ENCODE results near the gene UBE2E1.

The UBE2E1 gene

GRCh38 chr3:23805633-23806533, at the start of gene UBE2E1:
Gene UBE2E1, plus strand, starts transcription at chr3:23805955. Its CDS starts 1,315 bp downstream, at chr3:23807270.
- DNase-seq (ENCODE audit: low read depth) = peak; percentile 21
- peak within 1 kb of the TSS; percentile 89 for H3K4me3 ChIP-seq (ENCODE audit: control insufficient read depth, low read depth, low read length)

DNA sequence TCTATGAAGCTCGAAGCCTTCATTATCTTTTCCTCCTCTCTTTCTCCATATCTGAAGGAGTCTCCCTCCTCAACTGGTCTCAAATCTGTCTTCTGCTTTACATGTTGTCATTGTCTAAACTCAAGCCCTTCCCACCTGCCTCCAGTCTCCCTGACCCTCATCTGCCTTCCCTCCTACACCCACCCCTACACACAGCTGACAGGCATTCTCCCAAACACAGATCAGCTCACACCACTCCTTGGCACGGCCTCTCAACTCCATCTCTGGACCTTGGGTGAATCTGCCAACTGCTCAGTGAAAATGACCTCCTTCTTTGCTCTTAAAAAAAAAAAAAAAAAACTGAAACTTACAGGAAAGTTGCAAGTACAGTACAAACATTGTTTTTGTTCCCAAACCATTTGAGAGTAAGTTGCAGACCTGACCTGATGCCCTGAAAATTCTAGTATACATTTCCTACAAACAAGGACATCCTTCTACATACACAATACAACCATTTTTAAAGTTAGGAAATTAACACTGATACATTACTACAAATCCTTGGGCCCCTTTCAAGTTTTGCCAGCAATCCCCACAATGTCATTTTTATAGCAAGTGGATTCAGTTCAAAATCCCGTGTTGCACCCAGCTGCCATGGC, 49.4 kb upstream of the UBE2E1 start:
- H3K4me3 ChIP-seq (ENCODE audit: control insufficient read depth, low read depth, low read length) = no peak overlapping the region
- no peak for DNase-seq (ENCODE audit: low read depth)

More at GRCh38 chr3:23805633-23806533, at the start of gene UBE2E1:
- TF ChIP-seq, protein P1, sequence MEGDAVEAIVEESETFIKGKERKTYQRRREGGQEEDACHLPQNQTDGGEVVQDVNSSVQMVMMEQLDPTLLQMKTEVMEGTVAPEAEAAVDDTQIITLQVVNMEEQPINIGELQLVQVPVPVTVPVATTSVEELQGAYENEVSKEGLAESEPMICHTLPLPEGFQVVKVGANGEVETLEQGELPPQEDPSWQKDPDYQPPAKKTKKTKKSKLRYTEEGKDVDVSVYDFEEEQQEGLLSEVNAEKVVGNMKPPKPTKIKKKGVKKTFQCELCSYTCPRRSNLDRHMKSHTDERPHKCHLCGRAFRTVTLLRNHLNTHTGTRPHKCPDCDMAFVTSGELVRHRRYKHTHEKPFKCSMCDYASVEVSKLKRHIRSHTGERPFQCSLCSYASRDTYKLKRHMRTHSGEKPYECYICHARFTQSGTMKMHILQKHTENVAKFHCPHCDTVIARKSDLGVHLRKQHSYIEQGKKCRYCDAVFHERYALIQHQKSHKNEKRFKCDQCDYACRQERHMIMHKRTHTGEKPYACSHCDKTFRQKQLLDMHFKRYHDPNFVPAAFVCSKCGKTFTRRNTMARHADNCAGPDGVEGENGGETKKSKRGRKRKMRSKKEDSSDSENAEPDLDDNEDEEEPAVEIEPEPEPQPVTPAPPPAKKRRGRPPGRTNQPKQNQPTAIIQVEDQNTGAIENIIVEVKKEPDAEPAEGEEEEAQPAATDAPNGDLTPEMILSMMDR (IDR thresholded peaks at IDR 0.05; ENCODE audit: control insufficient read depth, insufficient read depth, low read depth, low read length, missing control alignments) = no peak

GRCh38 chr3:23758253-23758838, 47.4 kb upstream of the UBE2E1 start:
- DNase-seq (ENCODE audit: low read depth) = no peak
- H3K4me3 ChIP-seq (ENCODE audit: control insufficient read depth, low read depth, low read length) = no peak overlapping the region

More for the DNA sequence above, 49.4 kb upstream of the UBE2E1 start:
- TF ChIP-seq, protein P1 (IDR thresholded peaks at IDR 0.05; ENCODE audit: control insufficient read depth, insufficient read depth, low read depth, low read length, missing control alignments) = no peak

GRCh38 chr3:23760325-23760724, 45.4 kb upstream of the UBE2E1 start:
- no peak for DNase-seq (ENCODE audit: low read depth)
- TF ChIP-seq, protein P1 (IDR thresholded peaks at IDR 0.05; ENCODE audit: control insufficient read depth, insufficient read depth, low read depth, low read length, missing control alignments) = no peak
- H3K4me3 ChIP-seq (ENCODE audit: control insufficient read depth, low read depth, low read length) = no peak overlapping the region

More at GRCh38 chr3:23758253-23758838, 47.4 kb upstream of the UBE2E1 start:
- TF ChIP-seq, protein P1 (IDR thresholded peaks at IDR 0.05; ENCODE audit: control insufficient read depth, insufficient read depth, low read depth, low read length, missing control alignments) = no peak

- H3K4me3 ChIP-seq (ENCODE audit: control insufficient read depth, low read depth, low read length) = no peak overlapping the region
- TF ChIP-seq, protein P1 (IDR thresholded peaks at IDR 0.05; ENCODE audit: control insufficient read depth, insufficient read depth, low read depth, low read length, missing control alignments) = no peak
- DNase-seq (ENCODE audit: low read depth) = no peak
Measured at GRCh38 chr3:23760871-23761373, 44.8 kb upstream of the UBE2E1 start.

GRCh38 chr3:23761440-23761896, 44.3 kb upstream of the UBE2E1 start:
- no peak overlapping the region for H3K4me3 ChIP-seq (ENCODE audit: control insufficient read depth, low read depth, low read length)
- no peak for DNase-seq (ENCODE audit: low read depth)
- TF ChIP-seq, protein P1 (IDR thresholded peaks at IDR 0.05; ENCODE audit: control insufficient read depth, insufficient read depth, low read depth, low read length, missing control alignments) = peak; percentile 46
